HL-60 (cell line): Measurements from ENCODE around the gene TACR1.

Experiments used
- GABPA ChIP-seq: IDR thresholded peaks from 2 replicates; pipeline ENCODE4 v1.6.1; 2012; ENCODE audit warnings: low read depth
- POLR2AphosphoS5 ChIP-seq: IDR thresholded peaks from 2 replicates; pipeline ENCODE4 v1.6.1; 2012; ENCODE audit warnings: low read depth
- TF ChIP-seq, protein P1 (sequence below): IDR thresholded peaks from one replicate; pipeline ENCODE4 v1.5.1; 2011; ENCODE audit warnings: low read length, control low read depth, inconsistent platforms; ENCODE audit not compliant: insufficient read depth

DNA sequence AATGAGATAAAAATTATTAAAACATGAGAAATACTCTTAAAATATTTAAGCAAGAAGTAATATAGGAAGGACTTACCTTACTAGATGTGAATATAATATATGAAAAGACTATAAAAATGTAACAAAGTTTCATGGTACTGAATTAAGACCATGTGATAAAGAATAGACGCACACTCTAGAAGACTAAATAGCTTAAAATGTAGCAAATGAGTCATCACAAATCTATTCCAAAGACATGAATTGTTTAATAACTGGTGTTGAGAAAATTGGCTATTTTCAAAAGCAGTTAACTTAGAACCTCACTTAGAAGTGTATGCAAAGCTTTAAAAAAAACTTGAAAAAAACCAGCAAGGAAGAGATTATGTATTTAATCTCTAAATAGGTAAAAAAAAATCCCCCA lies 176.8 kb downstream of the TACR1 start:
- TF ChIP-seq, protein P1, sequence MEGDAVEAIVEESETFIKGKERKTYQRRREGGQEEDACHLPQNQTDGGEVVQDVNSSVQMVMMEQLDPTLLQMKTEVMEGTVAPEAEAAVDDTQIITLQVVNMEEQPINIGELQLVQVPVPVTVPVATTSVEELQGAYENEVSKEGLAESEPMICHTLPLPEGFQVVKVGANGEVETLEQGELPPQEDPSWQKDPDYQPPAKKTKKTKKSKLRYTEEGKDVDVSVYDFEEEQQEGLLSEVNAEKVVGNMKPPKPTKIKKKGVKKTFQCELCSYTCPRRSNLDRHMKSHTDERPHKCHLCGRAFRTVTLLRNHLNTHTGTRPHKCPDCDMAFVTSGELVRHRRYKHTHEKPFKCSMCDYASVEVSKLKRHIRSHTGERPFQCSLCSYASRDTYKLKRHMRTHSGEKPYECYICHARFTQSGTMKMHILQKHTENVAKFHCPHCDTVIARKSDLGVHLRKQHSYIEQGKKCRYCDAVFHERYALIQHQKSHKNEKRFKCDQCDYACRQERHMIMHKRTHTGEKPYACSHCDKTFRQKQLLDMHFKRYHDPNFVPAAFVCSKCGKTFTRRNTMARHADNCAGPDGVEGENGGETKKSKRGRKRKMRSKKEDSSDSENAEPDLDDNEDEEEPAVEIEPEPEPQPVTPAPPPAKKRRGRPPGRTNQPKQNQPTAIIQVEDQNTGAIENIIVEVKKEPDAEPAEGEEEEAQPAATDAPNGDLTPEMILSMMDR = no peak
- TF ChIP-seq GABPA (no peak), POLR2AphosphoS5 (no peak)
